Measurements from ENCODE around the gene DGKG. TPM values are rescaled to one million over a fixed set of nuclear protein-coding genes. Genes with fewer than 3 reads are reported as not detected.

The DGKG gene
- total RNA-seq, 1 donor from 2014 or later = 30.8 TPM

DNA sequence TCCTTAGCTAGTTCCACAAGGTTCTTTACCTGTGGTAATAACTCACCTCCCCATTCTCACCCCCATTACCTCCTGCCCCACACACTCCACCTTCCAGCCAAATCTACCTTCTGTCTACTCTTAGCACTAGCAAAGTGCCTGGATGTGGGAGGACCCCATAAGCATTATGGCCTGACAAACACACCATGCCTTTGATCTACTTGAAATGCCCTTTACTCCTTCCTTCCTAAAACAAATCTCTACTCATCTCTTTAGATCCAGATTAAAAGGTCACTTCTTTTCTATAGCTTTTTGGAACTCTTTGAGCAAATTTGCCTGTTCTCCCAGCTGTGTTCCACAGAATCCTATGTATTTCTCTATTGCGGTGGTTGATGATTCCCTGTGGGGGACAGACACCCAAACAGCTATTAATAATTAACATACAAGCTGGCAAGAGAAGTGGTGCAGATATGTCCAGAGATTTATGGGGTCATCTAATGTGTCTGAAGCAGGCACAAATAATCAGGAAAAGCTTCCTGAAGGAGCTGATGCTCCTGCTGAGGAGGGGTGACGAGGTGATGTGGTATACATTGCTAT lies 34.0 kb downstream of the DGKG start:
- no peak for DNase-seq
- intact Hi-C loops (cut with DNase I) = no loop called here

DNA sequence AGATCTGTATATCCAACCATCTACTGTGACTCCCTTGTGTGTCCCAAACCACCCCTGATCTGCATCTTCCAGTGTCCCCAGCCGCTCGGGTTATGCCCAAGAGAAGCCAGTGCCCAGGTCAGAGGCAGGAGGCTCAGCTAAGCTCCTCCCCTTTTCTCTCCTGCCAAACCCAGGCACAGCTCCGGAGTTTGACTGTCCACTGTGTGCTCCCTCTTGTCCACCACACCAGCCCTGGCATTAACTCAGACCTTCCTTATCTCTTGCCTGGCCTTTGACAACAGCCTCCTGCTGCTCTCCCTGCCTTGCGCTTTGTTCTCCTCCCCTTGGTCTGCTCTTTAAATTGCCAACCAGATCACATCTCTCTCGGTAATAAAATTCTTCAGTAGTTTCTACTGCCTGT lies 39.3 kb downstream of the DGKG start:
- peak; percentile 42 for DNase-seq
- intact Hi-C loops (cut with DNase I) = no loop called here
- ATAC-seq (ENCODE audit: poor library complexity) = peak; percentile 86

More for the DNA sequence above, 34.0 kb downstream of the DGKG start:
- no peak for ATAC-seq (ENCODE audit: poor library complexity)

DNA sequence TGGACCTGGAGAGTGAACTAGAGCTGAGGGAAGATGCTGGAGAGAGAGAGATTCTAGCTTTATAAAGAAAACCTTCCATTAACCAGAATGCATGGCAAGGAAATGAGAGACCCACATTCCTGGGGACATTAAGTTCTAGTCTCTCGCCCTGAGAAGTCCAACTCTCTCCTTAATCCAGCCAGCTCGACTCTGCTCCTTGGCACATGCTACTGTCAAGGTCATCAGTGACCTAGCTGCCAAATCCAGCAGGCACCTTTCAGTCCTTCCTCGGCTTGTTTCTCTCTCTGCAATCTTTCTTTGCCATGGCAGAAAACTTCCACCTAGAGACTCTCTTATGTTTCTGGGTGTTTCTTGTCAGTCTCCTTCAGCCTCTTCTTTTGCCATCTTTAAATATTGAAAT lies 40.3 kb downstream of the DGKG start:
- intact Hi-C loops (cut with DNase I) = no loop called here
- ATAC-seq (ENCODE audit: poor library complexity) = no peak

DNA sequence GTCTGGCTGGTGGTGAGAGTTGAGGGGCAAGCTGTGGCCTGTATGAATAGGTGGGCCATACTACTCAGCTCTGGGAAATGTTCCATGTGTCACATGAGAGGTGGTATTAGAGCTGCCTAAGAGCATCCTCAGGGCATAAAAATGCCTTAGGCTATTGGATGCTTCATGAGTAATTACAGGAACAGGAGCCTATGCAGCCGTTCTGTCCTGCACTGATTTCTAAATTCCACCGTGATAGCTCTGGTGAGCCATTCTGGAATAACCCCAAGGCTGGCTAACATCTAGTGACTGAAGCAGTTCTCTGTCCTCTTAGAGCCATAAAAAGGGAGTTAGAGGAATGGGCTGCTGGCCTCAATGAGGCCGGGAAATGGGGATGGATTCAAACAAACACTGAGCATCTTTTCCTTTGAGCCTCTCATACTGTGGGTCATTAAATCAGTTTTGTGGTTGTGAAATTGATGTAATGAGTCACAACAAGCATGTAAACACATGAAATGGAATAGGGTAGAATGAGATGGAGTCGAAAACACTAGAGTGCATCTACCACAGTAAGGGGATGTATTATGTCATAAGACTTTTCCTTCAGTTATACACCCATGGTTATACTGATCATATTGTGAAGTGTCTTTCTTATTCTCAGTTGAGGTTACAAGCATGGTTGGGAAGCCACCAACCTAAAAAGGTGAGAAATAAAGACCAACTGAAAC lies 41.0 kb downstream of the DGKG start:
- ATAC-seq (ENCODE audit: poor library complexity) (no peak), DNase-seq (no peak)
- intact Hi-C loops (cut with DNase I) = no loop called here

More for the DNA sequence above, 40.3 kb downstream of the DGKG start:
- no peak for DNase-seq

DNA sequence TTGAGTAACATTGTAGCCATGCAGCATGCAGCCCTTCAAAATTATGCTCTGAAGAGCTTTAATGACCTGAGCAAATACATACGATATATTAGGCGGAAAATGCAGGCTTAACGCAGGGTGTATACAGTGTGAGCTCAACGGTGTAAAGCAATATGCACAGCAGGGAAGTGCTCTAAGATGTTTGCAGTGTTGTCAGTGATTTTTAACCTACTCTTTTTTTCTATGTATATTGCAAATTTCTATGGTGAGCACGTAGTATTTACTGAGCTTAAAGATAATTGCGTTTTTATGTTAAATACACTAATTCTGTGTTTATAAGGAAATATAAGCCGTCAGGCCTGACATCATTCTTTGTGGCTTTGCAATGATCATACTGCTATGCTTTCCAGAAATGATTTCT lies 42.1 kb downstream of the DGKG start:
- intact Hi-C loops (cut with DNase I) = no loop called here
- no peak for DNase-seq
- ATAC-seq (ENCODE audit: poor library complexity) = no peak

DNA sequence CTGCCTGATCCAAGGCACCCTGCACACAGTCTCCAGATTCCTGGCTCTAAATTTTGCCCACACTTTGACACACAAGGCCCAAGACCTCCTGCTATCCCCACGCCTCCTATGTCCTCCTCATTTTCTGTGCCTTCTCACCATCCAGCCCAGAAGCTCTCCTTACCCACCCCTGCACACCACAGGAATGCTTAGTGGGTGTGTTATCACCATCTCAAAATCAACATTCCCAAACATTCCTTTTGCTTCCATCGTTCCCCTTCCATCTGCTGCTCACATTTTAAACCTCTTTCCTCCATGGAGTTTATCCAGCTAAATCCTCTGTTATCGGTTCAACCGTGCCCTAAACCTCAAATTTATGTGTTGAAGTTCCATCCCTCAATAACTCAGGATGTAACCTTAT lies 43.9 kb downstream of the DGKG start:
- no peak for DNase-seq
- intact Hi-C loops (cut with DNase I) = no loop called here
- ATAC-seq (ENCODE audit: poor library complexity) = no peak

DNA sequence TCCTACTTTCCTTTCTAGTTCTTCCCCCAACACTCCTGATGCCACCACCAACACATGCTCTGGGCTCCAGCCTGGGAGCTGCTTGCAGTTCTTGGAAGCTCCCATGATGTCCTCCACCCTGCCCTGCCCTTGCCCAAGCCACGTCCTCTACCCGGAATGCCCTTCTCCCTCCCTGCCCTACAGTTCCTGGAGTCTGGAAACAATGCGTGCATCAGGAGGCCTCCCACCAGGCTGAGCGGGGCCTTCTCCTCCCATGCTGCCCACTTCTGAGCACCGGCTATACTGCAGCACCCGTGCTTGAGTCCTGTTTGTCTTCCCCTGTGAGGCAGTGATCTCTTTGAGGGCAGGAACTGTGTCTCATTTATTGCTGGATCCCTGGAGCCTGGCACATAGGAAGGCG lies 44.6 kb downstream of the DGKG start:
- DNase-seq (no peak), ATAC-seq (ENCODE audit: poor library complexity) (no peak)
- intact Hi-C loops (cut with DNase I) = no loop called here

DNA sequence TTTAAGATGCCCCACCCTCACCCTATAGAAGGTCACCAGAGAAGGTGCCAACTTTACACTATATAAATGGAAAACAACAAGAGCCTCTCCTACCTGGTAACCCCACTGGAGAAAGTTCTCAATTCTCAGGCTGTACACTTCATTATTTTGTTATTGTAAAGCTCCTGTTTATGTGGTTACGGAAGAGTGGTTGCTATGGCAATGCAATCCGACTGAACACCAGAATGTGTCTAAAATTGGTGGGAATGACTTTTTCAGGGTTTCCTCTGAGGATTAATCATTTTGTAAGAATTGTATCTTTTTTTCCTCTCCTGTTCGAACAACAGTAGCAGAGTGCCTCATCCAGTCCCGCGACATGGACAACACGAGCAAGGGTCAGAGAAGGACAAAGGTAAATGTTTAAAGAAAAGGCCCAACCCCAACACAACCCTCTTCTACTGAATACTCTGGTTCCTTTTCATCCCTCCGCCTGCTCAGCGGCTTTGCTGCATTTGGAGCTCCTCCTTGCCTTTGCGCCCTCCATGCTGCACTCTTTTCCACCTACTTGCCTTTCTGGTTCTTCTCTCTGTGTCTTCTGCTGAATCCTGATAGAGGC lies 45.3 kb downstream of the DGKG start:
- DNase-seq (no peak), ATAC-seq (ENCODE audit: poor library complexity) (no peak)
- intact Hi-C loops (cut with DNase I) = no loop called here

DNA sequence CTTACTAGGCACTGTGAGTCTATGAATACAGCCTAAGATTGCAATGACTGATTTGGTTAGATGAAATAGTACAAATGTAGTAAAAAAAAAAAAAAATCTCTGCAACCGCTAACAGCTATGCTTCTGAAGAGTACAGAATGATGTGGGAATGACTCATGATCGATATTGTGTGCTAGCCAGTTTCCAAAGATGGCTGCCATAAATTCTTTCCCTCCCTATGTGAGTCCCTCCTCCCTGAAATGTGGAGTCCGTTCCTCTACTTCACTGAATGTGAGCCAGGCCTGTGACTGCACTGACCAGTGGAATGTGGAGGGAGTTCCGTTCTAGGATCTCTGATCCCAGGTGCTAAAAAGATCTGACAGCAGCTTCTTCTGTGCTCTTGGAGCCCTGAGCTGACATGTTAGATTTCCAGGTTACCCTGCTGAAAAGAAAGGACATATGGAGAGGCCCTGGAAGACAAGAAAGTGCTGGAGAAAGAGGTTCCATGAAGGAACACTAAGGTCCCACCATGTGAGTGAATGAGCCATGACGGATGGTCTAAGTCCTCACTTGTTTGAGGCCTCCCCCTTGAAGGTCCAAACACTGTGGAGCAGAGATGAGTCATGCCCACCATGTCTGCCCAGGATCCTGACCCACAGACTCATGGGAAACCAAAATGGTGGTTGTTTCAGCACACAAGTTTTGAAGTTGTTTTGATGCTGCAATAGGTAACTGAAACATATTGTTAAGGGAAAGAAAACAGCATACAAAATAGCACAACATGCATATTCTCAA lies 46.3 kb downstream of the DGKG start:
- intact Hi-C loops (cut with DNase I) = no loop called here
- ATAC-seq (ENCODE audit: poor library complexity) (no peak), DNase-seq (no peak)

DNA sequence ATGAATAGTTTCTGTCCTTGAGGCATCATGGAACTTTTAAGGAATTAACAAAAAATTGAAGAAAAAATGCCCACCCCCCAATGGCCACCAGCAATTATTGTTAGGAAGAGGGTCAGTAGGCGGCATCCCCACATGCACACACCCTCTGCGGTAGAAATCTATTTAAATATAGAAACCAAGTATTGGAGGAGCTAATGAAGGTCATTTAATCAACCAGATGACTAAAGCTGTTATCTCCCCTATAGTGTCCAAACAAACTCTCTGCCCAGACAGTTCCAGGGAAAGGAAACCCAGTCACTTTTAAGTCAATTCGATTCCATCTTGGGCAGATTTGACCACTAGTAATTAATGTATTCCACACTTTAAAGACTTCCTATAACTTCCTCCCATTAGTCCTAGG lies 47.1 kb downstream of the DGKG start:
- intact Hi-C loops (cut with DNase I) = no loop called here
- DNase-seq (no peak), ATAC-seq (ENCODE audit: poor library complexity) (no peak)

DNA sequence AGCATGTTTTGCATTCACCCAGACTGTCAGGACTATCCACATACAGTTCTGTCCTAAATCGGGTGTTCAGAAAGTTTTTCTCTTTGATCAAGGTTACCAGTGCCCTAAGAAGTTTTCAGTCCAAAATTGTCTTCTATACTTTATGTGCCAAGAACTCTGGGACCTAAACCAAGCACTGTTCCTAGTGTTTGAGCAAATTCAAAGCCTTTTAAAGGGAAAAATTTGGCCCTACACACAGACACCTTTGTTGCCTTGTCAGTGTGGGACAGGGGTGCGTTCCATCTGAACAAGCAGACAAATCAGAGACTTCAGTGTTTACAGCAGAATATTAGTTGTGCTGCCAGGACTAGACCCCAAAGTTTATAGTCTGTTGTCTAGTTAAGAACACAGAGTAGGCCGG lies 50.6 kb downstream of the DGKG start:
- no peak for DNase-seq

DNA sequence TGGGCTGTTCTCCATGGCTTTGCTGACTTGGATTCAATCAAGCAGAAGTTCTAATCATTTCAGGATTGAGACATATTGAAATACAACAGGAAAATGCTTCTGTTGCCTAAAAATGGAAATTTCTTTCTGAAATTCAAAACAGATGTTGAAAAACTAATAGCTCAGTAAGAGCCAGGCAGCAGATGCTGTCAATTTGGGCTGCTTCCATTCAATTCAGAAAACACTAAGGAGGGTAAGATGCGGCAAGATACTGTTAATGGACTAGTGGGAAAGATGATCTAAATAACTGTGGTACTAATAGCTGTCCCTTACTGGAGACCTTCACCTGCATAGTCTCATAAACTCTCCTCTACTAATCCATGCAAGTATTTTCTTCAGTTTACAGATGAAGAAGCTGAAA lies 53.5 kb downstream of the DGKG start:
- DNase-seq (no peak), ATAC-seq (ENCODE audit: poor library complexity) (no peak)
- intact Hi-C loops (cut with DNase I) = no loop called here

More for the DNA sequence above, 50.6 kb downstream of the DGKG start:
- no peak for ATAC-seq (ENCODE audit: poor library complexity)
- intact Hi-C loops (cut with DNase I) = no loop called here

DNA sequence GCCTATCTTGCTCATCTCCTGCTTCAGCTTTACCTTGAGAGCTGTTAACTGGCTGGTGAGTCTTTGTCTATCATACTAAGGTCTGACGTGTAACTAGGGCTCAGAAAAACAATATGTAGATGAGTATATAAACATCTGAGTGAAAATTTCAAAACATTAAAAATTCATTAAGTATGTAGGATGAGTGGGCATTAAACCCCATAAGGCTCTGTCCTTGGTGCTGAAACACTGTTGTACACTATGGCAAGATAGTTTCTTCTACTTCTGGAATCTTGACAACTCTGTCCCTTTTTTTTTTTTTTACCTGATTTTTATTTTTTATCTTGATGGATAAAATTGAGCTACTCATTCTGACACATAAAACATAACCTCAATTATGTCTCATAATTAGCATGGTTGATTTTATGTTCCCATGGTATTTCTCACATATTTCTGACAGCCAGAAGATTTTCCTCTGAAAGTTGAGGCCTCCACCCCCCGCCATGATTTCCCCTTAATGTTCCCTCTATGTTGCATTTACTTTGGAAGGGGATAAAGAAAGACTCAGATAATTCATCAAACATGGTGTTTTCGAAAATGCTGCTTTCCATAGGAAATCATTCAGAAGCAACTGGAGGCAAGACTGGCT lies 54.3 kb downstream of the DGKG start:
- DNase-seq (no peak), ATAC-seq (ENCODE audit: poor library complexity) (no peak)
- intact Hi-C loops (cut with DNase I) = no loop called here

DNA sequence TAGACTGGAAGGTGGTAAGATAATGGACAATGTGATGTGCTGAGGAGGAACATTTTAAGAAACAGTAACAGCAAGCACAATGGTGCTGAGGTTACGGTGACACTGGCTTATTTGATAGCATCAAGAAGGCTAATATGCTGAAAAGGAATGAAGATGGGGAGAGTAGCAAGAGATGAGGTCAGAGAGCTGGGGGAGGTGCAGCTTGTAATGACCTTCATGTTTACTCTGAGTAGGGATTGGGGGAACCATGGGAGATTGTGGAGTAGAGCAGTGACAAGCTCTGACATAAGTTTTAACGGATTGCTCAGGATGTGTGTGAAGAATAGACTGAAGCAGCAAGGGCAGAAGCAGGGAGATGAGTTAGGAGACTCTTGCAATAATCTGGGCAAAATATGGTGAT lies 56.7 kb downstream of the DGKG start:
- ATAC-seq (ENCODE audit: poor library complexity) = no peak
- DNase-seq = no peak
- intact Hi-C loops (cut with DNase I) = no loop called here

DNA sequence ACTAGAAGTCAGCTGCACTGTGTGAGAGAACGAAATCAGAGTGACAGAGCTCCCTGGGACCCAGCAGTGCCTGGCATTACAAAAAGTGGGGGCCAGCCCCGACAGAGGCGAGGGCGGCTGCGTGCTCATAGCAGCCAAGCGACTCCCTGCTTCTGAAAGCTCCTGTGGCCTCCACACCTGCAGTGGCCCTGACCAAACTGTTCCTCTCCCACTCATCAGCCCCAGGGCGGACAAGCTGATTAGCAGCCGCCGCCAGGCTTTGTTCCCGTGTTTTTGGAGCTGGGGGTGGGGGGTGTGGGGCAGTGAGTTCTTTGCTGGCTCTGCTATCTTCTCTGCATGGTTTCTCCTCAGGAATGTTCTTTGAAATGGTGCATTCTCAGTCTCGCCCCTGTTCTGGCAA lies 58.1 kb downstream of the DGKG start:
- ATAC-seq (ENCODE audit: poor library complexity) (no peak), DNase-seq (no peak)
- intact Hi-C loops (cut with DNase I) = no loop called here

DNA sequence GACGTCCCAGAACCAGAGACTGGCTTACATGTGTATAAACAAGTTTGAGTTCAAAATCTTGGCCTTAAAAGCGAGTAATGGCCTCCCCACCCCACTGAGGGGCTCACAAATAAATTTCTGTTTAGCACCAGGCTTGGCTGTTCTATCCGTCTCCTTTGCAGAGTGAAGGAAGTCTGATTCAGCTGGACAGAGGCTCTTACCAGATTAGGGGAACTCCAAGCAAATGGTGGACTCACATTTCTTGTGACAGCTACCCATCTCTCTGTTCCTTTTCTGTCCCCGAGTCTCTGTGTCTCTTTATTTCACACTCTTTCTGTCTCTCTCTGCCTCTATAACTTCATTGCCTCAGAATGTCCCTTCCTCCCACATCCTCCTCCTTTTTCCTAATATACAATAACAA lies 62.7 kb downstream of the DGKG start:
- no peak for ATAC-seq (ENCODE audit: poor library complexity)
- DNase-seq = no peak
- intact Hi-C loops (cut with DNase I) = no loop called here

DNA sequence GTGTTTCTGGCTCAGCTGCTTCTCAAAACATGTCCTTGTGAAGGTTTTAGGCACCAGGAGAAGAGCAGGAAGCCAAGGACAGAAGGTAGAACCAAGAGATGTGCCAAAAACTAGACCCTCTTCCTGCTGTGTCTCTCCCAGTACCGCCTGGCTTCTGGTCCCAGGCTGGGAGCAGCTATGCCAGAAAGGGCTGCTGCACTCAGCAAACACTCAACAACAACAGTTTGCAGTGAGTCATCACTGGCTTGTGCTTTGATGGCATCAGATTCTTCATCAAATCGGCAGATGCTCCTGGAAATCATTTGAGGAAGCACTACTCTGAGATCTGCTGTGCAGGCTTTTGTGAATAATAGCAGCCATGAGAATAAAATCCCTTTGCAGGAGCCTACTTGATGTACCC lies 63.2 kb downstream of the DGKG start:
- DNase-seq (no peak), ATAC-seq (ENCODE audit: poor library complexity) (no peak)
- intact Hi-C loops (cut with DNase I) = no loop called here

DNA sequence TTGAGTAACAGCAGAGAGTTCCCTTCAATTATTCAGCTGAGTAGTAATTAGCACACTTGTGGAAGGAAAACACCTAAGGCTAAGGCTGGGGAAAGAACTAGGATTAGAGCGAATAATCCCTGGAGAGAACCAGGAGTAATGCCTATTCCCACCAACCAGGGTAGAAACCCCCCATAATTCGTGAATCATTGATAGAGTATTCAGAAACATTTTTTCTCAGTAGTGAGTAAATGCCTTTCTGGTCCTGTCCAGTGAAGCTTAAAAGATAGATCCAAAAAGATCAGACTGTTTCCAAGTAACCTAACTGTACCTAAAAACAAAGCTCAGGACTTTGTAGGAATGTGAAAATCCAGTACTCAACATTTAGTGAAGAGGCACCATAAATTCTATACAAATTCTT lies 71.2 kb downstream of the DGKG start:
- DNase-seq = no peak
- intact Hi-C loops (cut with DNase I) = no loop called here

DNA sequence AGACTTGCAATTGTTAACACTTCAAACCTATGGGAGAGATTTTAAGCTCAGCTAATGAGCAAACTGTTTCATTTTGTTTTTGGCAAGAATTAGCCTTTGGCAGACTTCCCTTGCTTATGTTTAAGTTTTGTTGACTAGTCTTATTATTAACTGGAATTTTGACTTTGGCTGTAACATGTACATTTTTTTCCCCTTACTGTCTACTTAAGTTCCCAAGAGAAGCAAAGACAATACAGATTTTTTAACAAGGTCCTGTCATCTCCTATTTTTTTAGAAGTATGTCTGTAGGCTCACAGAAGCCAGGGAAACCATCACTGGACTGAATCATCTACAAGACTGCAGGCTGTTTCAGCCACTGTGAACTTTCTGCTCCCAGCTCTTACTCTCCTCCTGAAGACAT lies 74.3 kb downstream of the DGKG start:
- no peak for ATAC-seq (ENCODE audit: poor library complexity)
- DNase-seq = no peak
- intact Hi-C loops (cut with DNase I) = no loop called here

More for the DNA sequence above, 71.2 kb downstream of the DGKG start:
- no peak for ATAC-seq (ENCODE audit: poor library complexity)
